LNCaP clone FGC (cell line): ENCODE results near the gene ZNF844.

Source experiments
- DNase-seq: peaks from one replicate; pipeline ENCODE4 v3.0.0-alpha.2; 2011; ENCODE audit warnings: low read depth
- H3K4me3 ChIP-seq: 2 replicates; pipeline ENCODE4 v1.5.1; 2011; ENCODE audit warnings: mild to moderate bottlenecking, low read depth, low read length, control low read depth
- TF ChIP-seq, protein P1 (sequence below): IDR thresholded peaks from 2 replicates; pipeline ENCODE4 v1.5.1; 2012; ENCODE audit warnings: mild to moderate bottlenecking; ENCODE audit not compliant: control insufficient read depth, insufficient read depth; ENCODE audit errors: extremely low read depth

Gene ZNF844

DNA sequence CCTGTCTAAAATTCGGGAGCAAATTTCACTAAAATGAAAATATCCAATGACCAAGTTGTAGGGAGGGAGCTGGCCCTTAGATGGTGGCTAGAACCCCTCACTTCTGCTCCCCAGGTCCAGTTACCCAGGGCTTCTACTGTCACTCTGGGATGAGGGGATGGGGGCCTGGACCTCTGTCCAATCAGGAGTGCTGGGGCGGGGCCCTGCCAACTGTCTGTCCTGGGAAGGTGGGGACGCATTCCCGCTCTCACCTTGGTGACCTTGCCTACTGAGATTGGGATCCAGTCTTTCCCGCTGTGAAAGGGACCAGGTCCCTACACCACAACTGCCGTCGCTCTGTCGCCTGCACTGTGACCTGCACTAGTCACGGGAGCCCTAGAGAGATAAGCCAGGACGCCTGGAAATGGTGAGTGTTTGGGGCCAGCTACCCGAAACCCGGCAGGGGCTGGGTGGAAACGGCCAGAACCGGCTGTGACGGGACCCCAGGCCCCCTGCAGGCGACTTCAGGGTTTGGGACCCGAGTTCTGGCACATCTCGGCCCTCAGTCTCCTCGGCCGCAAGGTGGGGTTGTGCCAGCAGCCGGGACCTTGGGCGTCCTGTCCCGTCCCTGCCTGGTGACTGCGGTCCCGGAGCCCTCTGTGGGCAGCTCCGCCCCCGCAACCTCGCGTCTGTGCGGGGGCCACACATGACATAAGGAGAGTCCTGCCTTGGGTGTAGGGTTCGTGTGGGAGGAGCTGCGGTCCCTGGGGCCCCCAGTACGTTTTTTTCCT lies 52.9 kb downstream of the ZNF844 start:
- no peak for DNase-seq
- TF ChIP-seq, protein P1, sequence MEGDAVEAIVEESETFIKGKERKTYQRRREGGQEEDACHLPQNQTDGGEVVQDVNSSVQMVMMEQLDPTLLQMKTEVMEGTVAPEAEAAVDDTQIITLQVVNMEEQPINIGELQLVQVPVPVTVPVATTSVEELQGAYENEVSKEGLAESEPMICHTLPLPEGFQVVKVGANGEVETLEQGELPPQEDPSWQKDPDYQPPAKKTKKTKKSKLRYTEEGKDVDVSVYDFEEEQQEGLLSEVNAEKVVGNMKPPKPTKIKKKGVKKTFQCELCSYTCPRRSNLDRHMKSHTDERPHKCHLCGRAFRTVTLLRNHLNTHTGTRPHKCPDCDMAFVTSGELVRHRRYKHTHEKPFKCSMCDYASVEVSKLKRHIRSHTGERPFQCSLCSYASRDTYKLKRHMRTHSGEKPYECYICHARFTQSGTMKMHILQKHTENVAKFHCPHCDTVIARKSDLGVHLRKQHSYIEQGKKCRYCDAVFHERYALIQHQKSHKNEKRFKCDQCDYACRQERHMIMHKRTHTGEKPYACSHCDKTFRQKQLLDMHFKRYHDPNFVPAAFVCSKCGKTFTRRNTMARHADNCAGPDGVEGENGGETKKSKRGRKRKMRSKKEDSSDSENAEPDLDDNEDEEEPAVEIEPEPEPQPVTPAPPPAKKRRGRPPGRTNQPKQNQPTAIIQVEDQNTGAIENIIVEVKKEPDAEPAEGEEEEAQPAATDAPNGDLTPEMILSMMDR: no peak

DNA sequence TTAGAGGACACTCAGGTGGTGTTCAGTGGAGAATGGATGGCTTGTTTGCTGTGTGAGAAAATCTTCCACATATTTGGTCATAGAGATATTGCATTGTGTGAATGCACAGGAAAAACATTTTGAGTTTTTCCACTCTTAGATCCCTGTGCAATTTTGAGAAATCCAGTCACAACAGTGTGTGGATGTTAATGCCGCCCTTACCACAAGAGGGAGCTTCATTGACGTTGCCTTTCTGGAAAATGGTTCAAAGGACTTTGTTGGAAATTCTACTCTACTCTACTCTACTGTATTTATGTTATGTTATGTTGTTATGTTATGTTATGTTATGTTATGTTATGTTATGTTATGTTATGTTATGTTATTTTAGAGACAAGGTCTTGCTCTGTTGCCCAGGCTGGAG lies 62.2 kb downstream of the ZNF844 start:
- H3K4me3 ChIP-seq: no peak overlapping the region
- no peak for DNase-seq
- TF ChIP-seq, protein P1: peak; percentile 54

More for the DNA sequence above, 52.9 kb downstream of the ZNF844 start:
- no peak overlapping the region for H3K4me3 ChIP-seq
